Muscle of leg (tissue), 11 donors: ENCODE data around the gene FAM168B. TPM values are rescaled to one million over a fixed set of nuclear protein-coding genes. Genes with fewer than 3 reads are reported as not detected.

ENCODE experiments used
- DNase-seq: peaks from one replicate; pipeline ENCODE4 v3.0.0; 2013
- H3K27ac ChIP-seq: one replicate; pipeline ENCODE4 v1.5.1; 2013; ENCODE audit warnings: mild to moderate bottlenecking, low read length, control low read depth
- H3K27me3 ChIP-seq: one replicate; pipeline ENCODE4 v1.6.1; 2013; ENCODE audit warnings: low read length; ENCODE audit not compliant: control insufficient read depth, insufficient read depth
- H3K36me3 ChIP-seq: one replicate; pipeline ENCODE4 v1.6.1; 2013; ENCODE audit warnings: low read length; ENCODE audit not compliant: control insufficient read depth, insufficient read depth
- H3K4me1 ChIP-seq: one replicate; pipeline ENCODE4 v1.6.1; 2013; ENCODE audit warnings: low read length; ENCODE audit not compliant: control insufficient read depth, insufficient read depth
- H3K4me3 ChIP-seq: one replicate; pipeline ENCODE4 v1.5.1; 2013; ENCODE audit warnings: low read length, control low read depth
- H3K9me3 ChIP-seq: replicated peaks from 2 replicates; pipeline ENCODE4 v1.6.1; 2013; ENCODE audit warnings: low read depth, low read length; ENCODE audit not compliant: control insufficient read depth
- WGBS: methylation state at CpG from one replicate; pipeline ENCODE4 v1.1.5; 2013; ENCODE audit warnings: missing lambda C conversion rate; ENCODE audit not compliant: insufficient coverage; 5-methylcytosine and 5-hydroxymethylcytosine counted together
- polyA plus RNA-seq, 8 donors: library from polyadenylated mRNA; unstranded; fragments of 120-200 nt; gene quantifications; one replicate each; pipeline versions ENCODE4 v1.2.1 to v1.2.3, GENCODE V29; 2013; ENCODE audit warnings: inconsistent platforms in 1 of 8, low replicate concordance in 1 of 8; ENCODE audit not compliant: insufficient read length in 8 of 8, insufficient read depth in 1 of 8
- total RNA-seq: library from RNA; stranded (reverse); fragments of 120-200 nt; gene quantifications from one replicate; pipeline ENCODE4 v1.2.4, GENCODE V29; 2013

The FAM168B gene
- total and polyA plus RNA-seq, 9 donors: 45.8 to 83.5 (median 73.8) TPM

GRCh38 chr2:131006561-131006960, 86.7 kb downstream of the FAM168B start:
- Histone ChIP-seq H3K27me3 (peaks cover 5% of the 10 kb centered on the region), H3K27ac (no peak overlapping the region), H3K36me3 (no peaks in the 10 kb centered on the region), H3K9me3 (no peaks in the 10 kb centered on the region), H3K4me1 (peaks cover 2% of the 10 kb centered on the region), H3K4me3 (no peak overlapping the region)
- WGBS: 100% methylated on average over 1 of the region's 2 CpGs
- no peak for DNase-seq

GRCh38 chr2:131005216-131005935, 87.9 kb downstream of the FAM168B start:
- H3K4me3 ChIP-seq: no peak overlapping the region
- no peaks in the 10 kb centered on the region for H3K36me3 ChIP-seq
- H3K27me3 ChIP-seq: peaks cover 3% of the 10 kb centered on the region
- H3K27ac ChIP-seq: no peak overlapping the region
- no peaks in the 10 kb centered on the region for H3K9me3 ChIP-seq
- peaks cover 2% of the 10 kb centered on the region for H3K4me1 ChIP-seq
- WGBS: 67% methylated on average over 11 of the region's 16 CpGs
- DNase-seq: no peak

GRCh38 chr2:131004446-131005209, 88.6 kb downstream of the FAM168B start:
- no peak for DNase-seq
- WGBS: 87% methylated on average over 3 of the region's 11 CpGs
- Histone ChIP-seq H3K36me3 (no peaks in the 10 kb centered on the region), H3K27ac (no peak overlapping the region), H3K4me1 (peaks cover 2% of the 10 kb centered on the region), H3K4me3 (no peak overlapping the region), H3K9me3 (no peaks in the 10 kb centered on the region), H3K27me3 (peaks cover 3% of the 10 kb centered on the region)

- Histone ChIP-seq H3K27ac (no peak overlapping the region), H3K9me3 (no peaks in the 10 kb centered on the region), H3K27me3 (no peaks in the 10 kb centered on the region), H3K4me1 (no peaks in the 10 kb centered on the region), H3K36me3 (no peaks in the 10 kb centered on the region), H3K4me3 (no peak overlapping the region)
- no CpG with 5 or more reads among the region's 6 CpGs for WGBS
- DNase-seq: no peak
Observed at GRCh38 chr2:130998561-130998960, 94.7 kb downstream of the FAM168B start.

Other genes starting within 250 kb of the FAM168B start
- 22.3 TPM for gene PLEKHB2, start 11.9 kb upstream of the FAM168B start, total RNA-seq
- 10 to 100 TPM; 21.9 to 27.8 (median 23.7) TPM for gene PLEKHB2, start 11.9 kb upstream of the FAM168B start, polyA plus RNA-seq
- gene POTEE, start 116.1 kb upstream of the FAM168B start, total RNA-seq: not detected
- under 1 TPM in 6 of 8 donors, not detected in 2; 0.06 to 0.18 (median 0.09) TPM for gene POTEE, start 116.1 kb upstream of the FAM168B start, polyA plus RNA-seq